HUES6 (cell line): ENCODE measurements around the gene LRP5.

ENCODE experiments used
- H3K27ac ChIP-seq: 2 replicates; pipeline ENCODE4 v1.7.0; 2013; ENCODE audit warnings: low read depth, mild to moderate bottlenecking, low read length, inconsistent platforms
- H3K27me3 ChIP-seq: 2 replicates; pipeline ENCODE4 v1.6.1; 2013; ENCODE audit warnings: low read length; ENCODE audit not compliant: control insufficient read depth, insufficient read depth
- H3K36me3 ChIP-seq: 2 replicates; pipeline ENCODE4 v1.6.1; 2013; ENCODE audit warnings: low read length; ENCODE audit not compliant: control insufficient read depth, insufficient read depth
- H3K4me1 ChIP-seq: 2 replicates; pipeline ENCODE4 v1.6.1; 2013; ENCODE audit warnings: low read length; ENCODE audit not compliant: control insufficient read depth, insufficient read depth
- H3K4me3 ChIP-seq: 2 replicates; pipeline ENCODE4 v1.5.1; 2013; ENCODE audit warnings: low read depth, low read length
- H3K9ac ChIP-seq: one replicate; pipeline ENCODE4 v1.6.1; 2013; ENCODE audit warnings: mild to moderate bottlenecking, low read length
- H3K9me3 ChIP-seq: 2 replicates; pipeline ENCODE4 v1.6.1; 2013; ENCODE audit warnings: low read depth, low read length; ENCODE audit not compliant: control insufficient read depth, insufficient read depth

The LRP5 gene

DNA sequence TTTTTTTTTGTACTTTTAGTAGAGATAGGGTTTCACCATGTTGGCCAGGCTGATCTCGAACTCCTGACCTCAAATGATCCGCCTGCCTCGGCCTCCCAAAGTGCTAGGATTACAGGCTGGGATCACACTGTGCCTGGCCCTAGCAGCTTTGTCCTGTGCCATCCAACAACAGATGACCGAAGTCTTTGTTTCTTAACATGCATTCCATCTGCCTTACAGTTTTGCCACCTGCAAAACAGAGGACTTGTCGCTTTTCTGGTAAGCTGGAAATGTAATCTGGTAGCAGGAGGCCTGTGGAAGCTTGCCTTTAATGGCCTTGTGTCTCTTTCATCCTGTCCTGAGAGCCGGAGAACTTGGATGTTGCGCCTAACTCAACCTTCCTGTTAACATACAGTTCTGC, 89.5 kb downstream of the LRP5 start:
- H3K27ac ChIP-seq: no peak overlapping the region
- H3K9ac ChIP-seq: no peak overlapping the region
- H3K4me3 ChIP-seq: no peak overlapping the region
- peaks cover 34% of the 10 kb centered on the region for H3K36me3 ChIP-seq
- H3K9me3 ChIP-seq: no peaks in the 10 kb centered on the region
- H3K4me1 ChIP-seq: no peaks in the 10 kb centered on the region
- H3K27me3 ChIP-seq: no peaks in the 10 kb centered on the region

DNA sequence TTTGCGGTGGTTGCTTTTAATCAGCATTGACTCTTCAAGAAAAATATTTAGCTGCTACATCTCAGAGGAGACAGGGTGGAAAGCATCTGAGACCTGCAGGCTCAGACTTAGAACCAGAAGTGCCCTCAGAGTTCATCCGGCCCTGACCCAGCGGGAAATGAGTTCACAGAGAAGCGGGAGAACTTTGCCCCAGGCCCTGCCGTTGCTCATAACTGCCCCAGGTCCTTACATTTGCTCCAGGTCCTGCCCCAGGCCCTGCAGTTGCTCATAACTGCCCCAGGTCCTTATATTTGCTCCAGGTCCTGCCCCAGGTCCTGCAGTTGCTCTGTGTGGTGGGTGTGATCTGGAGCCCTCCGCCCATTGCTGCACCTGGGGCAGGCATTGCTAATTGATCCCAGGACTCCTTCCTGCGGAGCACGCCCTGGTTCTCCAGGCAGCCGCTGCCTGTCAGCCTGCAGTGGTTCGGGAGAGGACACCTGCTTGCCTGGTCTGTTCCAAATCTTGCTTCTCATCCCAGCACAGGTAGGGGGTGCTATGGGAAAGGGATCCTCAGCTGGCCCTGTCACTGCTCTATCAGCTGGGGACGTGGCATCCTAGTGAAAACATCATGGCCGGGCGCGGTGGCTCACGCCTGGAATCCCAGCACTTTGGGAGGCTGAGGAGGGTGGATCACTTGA, 90.1 kb downstream of the LRP5 start:
- Histone ChIP-seq H3K27ac (no peak overlapping the region), H3K36me3 (peaks cover 36% of the 10 kb centered on the region), H3K27me3 (no peaks in the 10 kb centered on the region), H3K9ac (no peak overlapping the region), H3K4me1 (no peaks in the 10 kb centered on the region), H3K9me3 (no peaks in the 10 kb centered on the region), H3K4me3 (no peak overlapping the region)

DNA sequence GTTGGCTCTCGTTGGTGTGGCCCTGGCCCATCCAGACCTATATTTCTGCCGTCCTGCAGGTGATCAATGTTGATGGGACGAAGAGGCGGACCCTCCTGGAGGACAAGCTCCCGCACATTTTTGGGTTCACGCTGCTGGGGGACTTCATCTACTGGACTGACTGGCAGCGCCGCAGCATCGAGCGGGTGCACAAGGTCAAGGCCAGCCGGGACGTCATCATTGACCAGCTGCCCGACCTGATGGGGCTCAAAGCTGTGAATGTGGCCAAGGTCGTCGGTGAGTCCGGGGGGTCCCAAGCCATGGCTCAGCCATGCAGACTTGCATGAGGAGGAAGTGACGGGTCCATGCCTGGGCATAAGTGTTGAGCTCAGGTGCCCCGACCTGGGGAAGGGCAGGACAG, 91.0 kb downstream of the LRP5 start:
- no peaks in the 10 kb centered on the region for H3K27me3 ChIP-seq
- no peaks in the 10 kb centered on the region for H3K4me1 ChIP-seq
- H3K27ac ChIP-seq: no peak overlapping the region
- H3K9ac ChIP-seq: no peak overlapping the region
- no peaks in the 10 kb centered on the region for H3K9me3 ChIP-seq
- no peak overlapping the region for H3K4me3 ChIP-seq
- peaks cover 37% of the 10 kb centered on the region for H3K36me3 ChIP-seq

DNA sequence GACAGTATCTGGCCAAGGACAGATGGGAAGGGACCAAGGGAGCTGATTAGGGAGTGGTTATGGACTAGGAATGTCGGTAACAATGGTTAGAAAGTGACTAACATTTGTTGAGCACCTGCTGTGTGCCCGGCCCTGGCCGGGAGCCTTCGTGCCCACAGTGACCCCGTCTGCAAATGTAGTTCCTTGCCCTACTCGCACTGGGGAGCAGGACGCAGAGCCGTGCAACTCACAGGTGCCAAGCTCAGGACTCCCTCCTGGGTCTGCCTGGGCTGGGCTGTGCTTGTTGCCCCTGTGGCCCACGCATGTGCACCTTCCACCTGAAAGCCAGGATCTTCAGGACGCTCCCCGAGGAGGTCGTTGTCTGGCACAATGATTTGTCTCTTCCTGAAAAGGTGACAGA, 91.4 kb downstream of the LRP5 start:
- no peaks in the 10 kb centered on the region for H3K27me3 ChIP-seq
- H3K27ac ChIP-seq: no peak overlapping the region
- peaks cover 40% of the 10 kb centered on the region for H3K36me3 ChIP-seq
- no peak overlapping the region for H3K9ac ChIP-seq
- H3K4me3 ChIP-seq: no peak overlapping the region
- no peaks in the 10 kb centered on the region for H3K4me1 ChIP-seq
- H3K9me3 ChIP-seq: no peaks in the 10 kb centered on the region

DNA sequence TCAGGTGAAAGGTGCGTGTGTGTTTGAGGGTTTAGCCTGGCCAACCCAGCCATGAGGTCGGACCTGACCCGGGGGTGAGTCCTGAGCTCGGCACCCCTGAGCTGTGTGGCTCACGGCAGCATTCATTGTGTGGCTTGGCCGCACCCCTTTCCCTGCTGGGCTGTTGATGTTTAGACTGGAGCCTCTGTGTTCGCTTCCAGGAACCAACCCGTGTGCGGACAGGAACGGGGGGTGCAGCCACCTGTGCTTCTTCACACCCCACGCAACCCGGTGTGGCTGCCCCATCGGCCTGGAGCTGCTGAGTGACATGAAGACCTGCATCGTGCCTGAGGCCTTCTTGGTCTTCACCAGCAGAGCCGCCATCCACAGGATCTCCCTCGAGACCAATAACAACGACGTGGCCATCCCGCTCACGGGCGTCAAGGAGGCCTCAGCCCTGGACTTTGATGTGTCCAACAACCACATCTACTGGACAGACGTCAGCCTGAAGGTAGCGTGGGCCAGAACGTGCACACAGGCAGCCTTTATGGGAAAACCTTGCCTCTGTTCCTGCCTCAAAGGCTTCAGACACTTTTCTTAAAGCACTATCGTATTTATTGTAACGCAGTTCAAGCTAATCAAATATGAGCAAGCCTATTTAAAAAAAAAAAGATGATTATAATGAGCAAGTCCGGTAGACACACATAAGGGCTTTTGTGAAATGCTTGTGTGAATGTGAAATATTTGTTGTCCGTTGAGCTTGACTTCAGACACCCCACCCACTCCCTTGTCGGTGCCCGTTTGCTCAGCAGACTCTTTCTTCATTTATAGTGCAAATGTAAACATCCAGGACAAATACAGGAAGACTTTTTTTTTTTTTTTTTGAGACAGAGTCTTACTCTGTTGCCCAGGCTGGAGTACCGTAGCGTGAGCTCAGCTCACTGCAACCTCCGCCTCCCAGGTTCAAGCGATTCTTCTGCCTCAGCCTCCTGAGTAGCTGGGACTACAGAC, 94.2 kb downstream of the LRP5 start:
- no peaks in the 10 kb centered on the region for H3K9me3 ChIP-seq
- peaks cover 60% of the 10 kb centered on the region for H3K36me3 ChIP-seq
- H3K9ac ChIP-seq: no peak overlapping the region
- H3K4me1 ChIP-seq: no peaks in the 10 kb centered on the region
- H3K27me3 ChIP-seq: no peaks in the 10 kb centered on the region
- H3K27ac ChIP-seq: no peak overlapping the region
- H3K4me3 ChIP-seq: no peak overlapping the region

DNA sequence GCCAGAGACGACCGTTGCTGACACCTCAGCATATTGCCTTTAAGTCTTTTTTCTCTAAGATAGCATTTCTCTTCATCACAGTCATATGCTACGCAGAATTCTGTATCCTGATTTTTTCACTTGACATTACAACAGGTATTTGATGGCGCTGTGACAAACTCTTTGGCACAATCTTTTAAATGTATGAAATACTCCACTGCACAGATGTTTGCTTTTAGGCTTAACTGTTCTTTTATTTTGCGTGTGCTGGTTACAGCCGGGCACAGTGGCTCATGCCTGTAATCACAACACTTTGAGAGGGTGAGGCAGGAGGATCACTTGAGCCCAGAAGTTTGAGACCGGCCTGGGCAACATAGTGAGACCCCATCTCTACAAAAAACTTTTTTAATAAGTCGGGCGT, 96.1 kb downstream of the LRP5 start:
- Histone ChIP-seq H3K36me3 (peaks cover 63% of the 10 kb centered on the region), H3K9me3 (no peaks in the 10 kb centered on the region), H3K4me3 (no peak overlapping the region), H3K4me1 (no peaks in the 10 kb centered on the region), H3K27ac (no peak overlapping the region), H3K27me3 (no peaks in the 10 kb centered on the region), H3K9ac (no peak overlapping the region)

DNA sequence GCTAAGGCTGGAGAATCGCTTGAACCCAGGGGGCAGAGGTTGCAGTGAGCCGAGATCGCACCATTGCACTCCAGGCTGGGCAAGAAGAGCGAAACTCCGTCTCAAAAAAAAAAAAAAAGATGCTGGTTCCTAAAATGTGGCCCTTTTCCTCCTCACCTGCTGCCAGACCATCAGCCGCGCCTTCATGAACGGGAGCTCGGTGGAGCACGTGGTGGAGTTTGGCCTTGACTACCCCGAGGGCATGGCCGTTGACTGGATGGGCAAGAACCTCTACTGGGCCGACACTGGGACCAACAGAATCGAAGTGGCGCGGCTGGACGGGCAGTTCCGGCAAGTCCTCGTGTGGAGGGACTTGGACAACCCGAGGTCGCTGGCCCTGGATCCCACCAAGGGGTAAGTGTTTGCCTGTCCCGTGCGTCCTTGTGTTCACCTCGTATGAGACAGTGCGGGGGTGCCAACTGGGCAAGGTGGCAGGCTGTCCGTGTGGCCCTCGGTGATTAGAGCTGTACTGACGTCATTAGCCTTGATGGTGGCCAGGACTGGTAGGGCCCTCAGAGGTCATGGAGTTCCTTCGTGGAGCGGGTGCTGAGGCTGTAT, 97.5 kb downstream of the LRP5 start:
- Histone ChIP-seq H3K4me3 (no peak overlapping the region), H3K4me1 (no peaks in the 10 kb centered on the region), H3K27ac (no peak overlapping the region), H3K9me3 (no peaks in the 10 kb centered on the region), H3K36me3 (peaks cover 66% of the 10 kb centered on the region), H3K9ac (no peak overlapping the region), H3K27me3 (no peaks in the 10 kb centered on the region)

DNA sequence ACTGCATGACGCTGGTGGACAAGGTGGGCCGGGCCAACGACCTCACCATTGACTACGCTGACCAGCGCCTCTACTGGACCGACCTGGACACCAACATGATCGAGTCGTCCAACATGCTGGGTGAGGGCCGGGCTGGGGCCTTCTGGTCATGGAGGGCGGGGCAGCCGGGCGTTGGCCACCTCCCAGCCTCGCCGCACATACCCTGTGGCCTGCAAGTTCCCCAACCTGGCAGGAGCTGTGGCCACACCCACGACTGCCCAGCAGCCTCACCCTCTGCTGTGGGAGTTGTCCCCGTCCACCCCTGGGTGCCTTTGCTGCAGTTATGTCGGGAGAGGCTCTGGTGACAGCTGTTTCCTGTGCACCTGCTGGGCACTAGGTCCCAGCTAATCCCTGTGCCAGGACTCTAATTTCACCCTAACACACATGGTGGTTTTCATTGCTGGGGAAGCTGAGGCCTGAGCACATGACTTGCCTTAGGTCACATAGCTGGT, 99.2 kb downstream of the LRP5 start:
- Histone ChIP-seq H3K9me3 (no peaks in the 10 kb centered on the region), H3K9ac (no peak overlapping the region), H3K27me3 (no peaks in the 10 kb centered on the region), H3K4me1 (no peaks in the 10 kb centered on the region), H3K4me3 (no peak overlapping the region), H3K27ac (no peak overlapping the region), H3K36me3 (peaks cover 71% of the 10 kb centered on the region)

DNA sequence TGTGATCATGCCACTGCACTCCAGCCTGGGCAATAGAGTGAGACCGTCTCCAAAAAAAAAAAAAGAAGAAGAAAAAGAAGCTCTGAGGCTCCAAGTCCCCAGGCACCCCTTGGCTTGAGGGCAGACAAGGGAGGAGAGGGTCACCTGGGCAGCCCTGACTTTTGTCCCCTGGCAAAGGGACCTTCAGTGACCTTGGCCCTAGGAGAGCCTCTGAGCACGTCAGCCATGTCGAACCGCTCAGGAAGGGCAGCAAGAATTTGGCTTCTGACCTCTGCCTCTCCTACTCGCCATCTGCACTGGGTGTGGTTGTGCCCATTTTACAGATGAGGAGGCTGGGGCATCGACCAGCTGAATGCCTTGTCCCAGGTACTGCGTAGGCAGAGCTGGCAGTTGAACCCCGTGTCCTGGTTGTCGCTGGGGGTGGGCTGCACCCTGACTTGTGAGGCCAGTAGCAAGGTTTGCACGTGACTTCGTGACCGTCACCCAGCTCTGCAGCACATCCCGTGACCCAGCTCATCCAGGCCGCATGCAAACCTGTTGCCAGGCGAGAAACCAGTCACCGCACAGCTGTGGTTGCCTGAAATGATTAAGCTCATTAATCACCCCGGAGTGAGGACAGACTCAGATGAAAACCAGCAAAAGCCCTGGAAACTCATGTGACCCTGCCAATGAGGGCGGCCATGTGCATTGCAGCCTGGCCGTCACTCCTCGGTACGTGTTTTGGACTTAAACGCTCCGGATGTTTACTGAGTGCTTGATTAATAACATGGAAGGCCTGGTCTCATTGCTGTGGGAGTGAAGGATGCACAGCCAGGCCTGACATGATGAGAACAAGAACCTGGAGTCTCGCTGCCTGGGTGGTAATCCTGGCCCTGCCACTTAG, 100.4 kb downstream of the LRP5 start:
- Histone ChIP-seq H3K27ac (no peak overlapping the region), H3K27me3 (no peaks in the 10 kb centered on the region), H3K9me3 (no peaks in the 10 kb centered on the region), H3K36me3 (peaks cover 72% of the 10 kb centered on the region), H3K9ac (no peak overlapping the region), H3K4me1 (no peaks in the 10 kb centered on the region), H3K4me3 (no peak overlapping the region)

DNA sequence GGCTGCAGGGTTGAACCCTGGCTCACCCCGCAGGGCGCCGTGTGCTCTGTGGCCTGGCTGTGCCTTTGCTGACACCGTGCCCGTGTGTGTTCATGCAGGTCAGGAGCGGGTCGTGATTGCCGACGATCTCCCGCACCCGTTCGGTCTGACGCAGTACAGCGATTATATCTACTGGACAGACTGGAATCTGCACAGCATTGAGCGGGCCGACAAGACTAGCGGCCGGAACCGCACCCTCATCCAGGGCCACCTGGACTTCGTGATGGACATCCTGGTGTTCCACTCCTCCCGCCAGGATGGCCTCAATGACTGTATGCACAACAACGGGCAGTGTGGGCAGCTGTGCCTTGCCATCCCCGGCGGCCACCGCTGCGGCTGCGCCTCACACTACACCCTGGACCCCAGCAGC, 101.2 kb downstream of the LRP5 start:
- no peak overlapping the region for H3K27ac ChIP-seq

More for the DNA sequence above, 101.2 kb downstream of the LRP5 start:
- Histone ChIP-seq H3K36me3 (peaks cover 73% of the 10 kb centered on the region), H3K9me3 (no peaks in the 10 kb centered on the region), H3K9ac (no peak overlapping the region), H3K4me3 (no peak overlapping the region), H3K27me3 (no peaks in the 10 kb centered on the region), H3K4me1 (no peaks in the 10 kb centered on the region; the same call in 1 of the 2 replicates)
